Aorta (tissue), 5 donors: Measurements from ENCODE around the gene SORBS1. TPM values are rescaled to one million over a fixed set of nuclear protein-coding genes. Genes with fewer than 3 reads are reported as not detected.
A peak's percentile ranks its signal among the peaks of the same experiment; 100 is the strongest.

ENCODE experiments used
- ATAC-seq: fragments of 200-7000 bp; cut with Tn5 transposase; one replicate; pipeline ENCODE4 v1.9.1; 2022; ENCODE audit warnings: moderate library complexity; ENCODE audit not compliant: low FRiP score
- DNase-seq, 2 donors: peaks; one replicate each; pipeline ENCODE4 v3.0.0-alpha.2; 2020
- H3K27ac ChIP-seq, 2 donors: one replicate each; pipeline ENCODE4 v1.5.1; 2013; ENCODE audit warnings: low read length in 2 of 2, mild to moderate bottlenecking in 2 of 2, moderate library complexity in 2 of 2, control low read depth in 1 of 2, inconsistent platforms in 1 of 2, low read depth in 1 of 2
- H3K27me3 ChIP-seq, 2 donors: one replicate each; pipeline ENCODE4 v1.6.1; 2013; ENCODE audit warnings: control low read depth in 1 of 2, low read length in 1 of 2, mild to moderate bottlenecking in 1 of 2, moderate library complexity in 1 of 2; ENCODE audit not compliant: insufficient read depth in 2 of 2, control insufficient read depth in 1 of 2
- H3K36me3 ChIP-seq, 2 donors: one replicate each; pipeline ENCODE4 v1.6.1; 2013; ENCODE audit warnings: control low read depth in 1 of 2, low read length in 1 of 2, mild to moderate bottlenecking in 1 of 2; ENCODE audit not compliant: insufficient read depth in 2 of 2, control insufficient read depth in 1 of 2
- H3K4me1 ChIP-seq, 2 donors: one replicate each; pipeline ENCODE4 v1.6.1; 2013; ENCODE audit warnings: low read length in 2 of 2, control low read depth in 1 of 2, mild to moderate bottlenecking in 1 of 2, moderate library complexity in 1 of 2; ENCODE audit not compliant: insufficient read depth in 2 of 2, control insufficient read depth in 1 of 2
- H3K4me3 ChIP-seq, 2 donors: one replicate each; pipeline ENCODE4 v1.5.1; 2013; ENCODE audit warnings: low read length in 2 of 2, control low read depth in 1 of 2, mild to moderate bottlenecking in 1 of 2
- H3K9me3 ChIP-seq: one replicate; pipeline ENCODE4 v1.6.1; 2013; ENCODE audit warnings: mild to moderate bottlenecking, low read length; ENCODE audit not compliant: control insufficient read depth
- WGBS, 2 donors: extraction: QIAGEN DNeasy Blood & Tissue Kit; methylation state at CpG; one replicate each; pipeline ENCODE4 v1.1.7; 2013; 5-methylcytosine and 5-hydroxymethylcytosine counted together
- intact Hi-C, 2 donors: fragments of 100-400 bp; cut with DNase I; formaldehyde crosslinking; loops; one replicate each; pipeline versions ENCODE4 v1.14.2 to v1.15.0; 2022
- polyA plus RNA-seq, 2 donors: library from polyadenylated mRNA; stranded (reverse); fragments of 200-250 nt; gene quantifications; one replicate each; pipeline ENCODE4 v1.2.3, GENCODE V29; 2013
- total RNA-seq, 2 donors: library from RNA; stranded (reverse); fragmentation: NEBNext Ultra II Directional; extraction: Animal tissue kit (Norgen Biotek cat#: 25700); gene quantifications; one replicate each; pipeline ENCODE4 v1.2.1, GENCODE V29; 2021
- donor health status: healthy with polysubstance abuse.
- donor health status: Bipolar disorder and iron deficiency.
- donor health status: DM: no; HTN: no; CAD: no.
- donor health status: DM: no; HTN: no; CAD: no.
- donor health status: DM: yes; HTN: yes; CAD: no.

SORBS1 gene
- total and polyA plus RNA-seq, 4 donors: 371 to 1,478 (median 482) TPM

DNA sequence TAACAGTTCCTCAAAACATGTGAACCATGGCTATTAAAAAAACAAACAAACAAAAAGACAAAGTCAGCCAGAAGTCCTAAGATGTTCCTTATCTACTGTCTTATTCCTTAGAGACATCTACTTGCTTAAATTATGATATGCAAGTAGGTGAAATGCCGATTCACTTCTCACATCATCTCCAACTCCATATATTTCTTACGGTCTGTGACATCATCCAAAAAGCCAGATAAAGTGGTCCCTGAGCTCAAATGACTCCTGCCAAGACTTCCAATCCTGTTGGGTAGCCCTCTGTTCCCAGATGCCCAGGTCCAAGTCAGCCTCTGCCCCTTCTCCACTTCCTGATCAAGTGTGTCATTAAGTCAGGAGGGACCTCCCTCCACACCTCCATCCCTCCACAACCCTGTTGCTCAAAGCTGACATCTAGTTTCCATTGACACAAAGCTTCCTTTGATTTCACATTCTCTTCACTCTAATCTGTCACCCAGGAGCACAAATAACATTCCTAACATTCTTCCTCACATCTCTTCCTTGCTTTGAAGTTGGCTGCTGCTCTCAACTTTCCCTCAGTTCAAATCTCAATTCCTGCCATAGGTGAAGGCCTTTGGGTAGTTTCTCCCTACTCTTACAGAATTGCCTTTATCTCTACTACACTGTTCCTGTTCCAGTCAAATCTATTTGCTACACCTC lies 214.3 kb downstream of the SORBS1 start:
- H3K9me3 ChIP-seq: no peaks in the 10 kb centered on the region
- ATAC-seq (no peak), DNase-seq (no peak)
- H3K4me1 ChIP-seq: no peaks in the 10 kb centered on the region
- H3K27ac ChIP-seq: peak overlapping the region; percentile 39 to 40
- no peaks in the 10 kb centered on the region for H3K27me3 ChIP-seq
- WGBS, 2 donors: 49 to 59% methylated on average over 2 of the region's 2 CpGs
- peaks cover 0 to 11% of the 10 kb centered on the region in 2 donors for H3K36me3 ChIP-seq
- intact Hi-C loops: no loop called here
- no peak overlapping the region for H3K4me3 ChIP-seq

DNA sequence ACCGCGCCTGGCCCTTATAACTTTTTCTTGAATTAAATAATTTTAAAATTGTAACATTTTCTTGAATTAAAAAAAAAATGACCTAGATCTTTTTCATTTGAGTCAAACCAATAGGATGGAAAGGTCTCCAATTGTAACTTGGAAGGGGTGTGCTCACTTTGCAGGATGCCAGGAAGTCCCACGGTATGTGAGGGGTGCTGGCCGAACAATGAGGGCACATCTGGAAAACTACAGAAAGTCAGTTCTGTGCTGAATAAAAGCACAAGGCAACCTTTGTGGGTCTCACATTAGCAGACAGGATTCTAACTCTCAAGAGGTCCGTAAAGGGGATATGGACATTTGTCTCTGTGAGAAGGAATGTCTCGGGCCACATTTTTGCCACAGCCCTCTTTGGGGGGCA lies 217.6 kb downstream of the SORBS1 start:
- intact Hi-C loops: no loop called here
- no peak for ATAC-seq
- WGBS, 2 donors: 64 to 69% methylated on average over 6 of the region's 6 CpGs
- H3K4me1 ChIP-seq: no peaks in the 10 kb centered on the region
- peaks cover 0 to 11% of the 10 kb centered on the region in 2 donors for H3K36me3 ChIP-seq
- DNase-seq: no peak
- H3K27me3 ChIP-seq: no peaks in the 10 kb centered on the region
- H3K27ac ChIP-seq: peak overlapping the region in 1 of 2 donors; percentile 41
- H3K4me3 ChIP-seq: no peak overlapping the region
- no peaks in the 10 kb centered on the region for H3K9me3 ChIP-seq

DNA sequence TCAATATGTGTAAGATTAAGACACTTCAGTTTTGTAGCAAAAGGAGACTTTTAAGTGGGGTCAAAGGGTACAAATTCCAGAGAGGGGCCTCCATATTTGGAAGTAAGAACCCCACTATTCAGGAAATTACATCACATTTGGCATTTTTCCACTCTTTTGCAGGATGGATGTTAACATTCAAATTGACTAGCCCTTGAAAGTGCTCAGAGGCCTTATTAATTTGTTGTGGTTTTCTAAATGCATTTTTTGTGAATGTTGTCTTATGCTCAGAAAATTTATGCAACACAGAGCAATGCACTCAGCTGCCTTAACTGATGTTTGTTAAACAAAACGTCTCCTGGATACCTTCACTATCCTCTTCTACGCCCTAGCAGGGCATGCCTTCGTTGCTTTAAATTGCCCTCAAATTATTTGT lies 219.4 kb downstream of the SORBS1 start:
- intact Hi-C loops: no loop called here
- no peak overlapping the region for H3K27ac ChIP-seq
- peaks cover 5 to 11% of the 10 kb centered on the region in 2 donors for H3K36me3 ChIP-seq
- H3K9me3 ChIP-seq: no peaks in the 10 kb centered on the region
- DNase-seq (no peak), ATAC-seq (no peak)
- WGBS, 2 donors: 69 to 70% methylated on average over 3 of the region's 3 CpGs
- no peaks in the 10 kb centered on the region for H3K4me1 ChIP-seq
- H3K4me3 ChIP-seq: no peak overlapping the region
- no peaks in the 10 kb centered on the region for H3K27me3 ChIP-seq

DNA sequence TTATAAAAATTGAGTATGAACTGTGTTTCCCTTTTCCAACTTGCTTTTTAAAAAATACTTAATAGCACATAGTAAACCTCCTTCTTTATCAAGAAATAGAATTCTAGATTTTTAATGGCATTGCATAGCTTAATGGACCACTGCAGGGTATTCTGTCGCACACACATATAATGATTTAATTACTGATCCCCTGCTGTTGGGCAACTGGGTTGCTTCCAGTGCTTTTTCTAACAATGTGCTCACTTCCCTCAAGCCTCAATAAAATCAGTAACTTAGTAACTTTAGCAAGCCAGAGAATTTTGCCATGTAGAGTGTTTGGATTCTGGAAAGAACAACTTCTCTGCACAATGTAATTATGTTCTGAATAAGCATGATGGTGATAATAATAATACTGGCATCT lies 221.3 kb downstream of the SORBS1 start:
- intact Hi-C loops: no loop called here
- Histone ChIP-seq H3K27me3 (no peaks in the 10 kb centered on the region), H3K4me3 (no peak overlapping the region), H3K36me3 (peaks cover 5 to 12% of the 10 kb centered on the region in 2 donors), H3K27ac (no peak overlapping the region), H3K9me3 (no peaks in the 10 kb centered on the region), H3K4me1 (peaks cover 2 to 9% of the 10 kb centered on the region in 2 donors)
- ATAC-seq (no peak), DNase-seq (no peak)
- 93 to 98% methylated on average over 1 of the region's 1 CpG for WGBS, 2 donors

DNA sequence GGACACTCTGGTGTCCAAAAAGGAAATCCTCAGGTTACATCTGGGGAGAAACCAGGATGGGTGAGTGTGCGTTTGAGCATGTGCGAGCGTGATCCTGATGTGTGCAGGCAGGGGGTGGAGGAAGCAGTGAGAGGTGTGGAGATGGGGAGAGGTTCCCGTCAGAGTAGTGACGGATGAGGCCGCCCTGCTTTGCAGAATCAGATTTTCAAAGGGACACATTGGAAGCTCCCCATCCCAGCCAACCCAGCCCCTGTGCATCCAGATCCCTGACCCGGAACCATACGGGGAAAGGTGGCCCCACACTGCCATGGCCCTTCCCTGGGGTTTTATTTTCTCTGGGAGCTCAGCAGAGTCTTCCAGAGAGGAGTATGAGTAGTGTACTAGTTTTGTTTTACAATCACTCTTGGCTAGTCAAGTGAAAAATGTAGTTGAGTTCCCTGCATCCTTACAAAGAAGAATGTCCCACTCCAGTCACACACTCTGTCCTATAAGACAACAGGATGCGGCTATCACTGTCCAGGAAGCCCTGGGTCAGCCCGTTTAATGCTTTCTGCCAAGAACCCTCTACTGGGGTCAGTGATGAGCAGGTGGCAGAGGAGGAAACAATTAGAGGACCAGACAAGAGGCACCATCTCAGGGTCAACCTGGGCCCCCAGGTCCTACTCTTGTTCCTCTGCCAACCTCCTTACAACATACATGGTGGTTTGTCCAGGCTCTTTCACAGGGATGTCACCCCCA lies 223.6 kb downstream of the SORBS1 start:
- no peaks in the 10 kb centered on the region for H3K9me3 ChIP-seq

DNA sequence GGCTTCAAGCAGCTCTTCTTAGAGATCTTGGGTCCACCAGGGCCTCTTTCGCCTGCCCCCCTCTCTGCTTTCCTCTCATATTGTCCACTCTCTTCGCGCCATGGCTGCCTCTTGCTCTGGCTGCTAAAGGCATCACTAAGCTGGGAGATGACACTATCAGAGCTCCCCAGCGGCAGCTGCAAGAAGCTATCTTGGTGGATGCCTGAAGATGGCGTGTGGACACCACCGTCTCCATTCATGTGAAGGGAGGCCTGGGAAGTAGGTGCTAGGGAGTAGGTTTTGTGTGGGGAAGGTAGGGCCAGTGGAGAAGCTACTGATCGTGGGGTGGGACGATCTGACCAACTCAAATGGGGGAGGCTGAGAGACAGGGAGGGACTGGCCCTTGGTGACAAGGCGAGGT lies 224.5 kb downstream of the SORBS1 start:
- WGBS, 2 donors: 93 to 94% methylated on average over 9 of the region's 9 CpGs
- Histone ChIP-seq H3K9me3 (no peaks in the 10 kb centered on the region), H3K36me3 (peaks cover 5 to 10% of the 10 kb centered on the region in 2 donors), H3K4me3 (no peak overlapping the region), H3K4me1 (peaks cover 2 to 12% of the 10 kb centered on the region in 2 donors), H3K27me3 (no peaks in the 10 kb centered on the region), H3K27ac (peak overlapping the region in 1 of 2 donors; percentile 41)
- no peak for ATAC-seq
- no peak for DNase-seq
- intact Hi-C loops: no loop called here

More for the DNA sequence above, 223.6 kb downstream of the SORBS1 start:
- H3K4me1 ChIP-seq: peaks cover 2 to 12% of the 10 kb centered on the region in 2 donors
- peaks cover 5 to 10% of the 10 kb centered on the region in 2 donors for H3K36me3 ChIP-seq
- H3K27ac ChIP-seq: peak overlapping the region in 1 of 2 donors; percentile 27
- DNase-seq (no peak), ATAC-seq (no peak)
- no peaks in the 10 kb centered on the region for H3K27me3 ChIP-seq
- no peak overlapping the region for H3K4me3 ChIP-seq
- WGBS, 2 donors: 78 to 80% methylated on average over 10 of the region's 10 CpGs
- intact Hi-C loops: no loop called here

DNA sequence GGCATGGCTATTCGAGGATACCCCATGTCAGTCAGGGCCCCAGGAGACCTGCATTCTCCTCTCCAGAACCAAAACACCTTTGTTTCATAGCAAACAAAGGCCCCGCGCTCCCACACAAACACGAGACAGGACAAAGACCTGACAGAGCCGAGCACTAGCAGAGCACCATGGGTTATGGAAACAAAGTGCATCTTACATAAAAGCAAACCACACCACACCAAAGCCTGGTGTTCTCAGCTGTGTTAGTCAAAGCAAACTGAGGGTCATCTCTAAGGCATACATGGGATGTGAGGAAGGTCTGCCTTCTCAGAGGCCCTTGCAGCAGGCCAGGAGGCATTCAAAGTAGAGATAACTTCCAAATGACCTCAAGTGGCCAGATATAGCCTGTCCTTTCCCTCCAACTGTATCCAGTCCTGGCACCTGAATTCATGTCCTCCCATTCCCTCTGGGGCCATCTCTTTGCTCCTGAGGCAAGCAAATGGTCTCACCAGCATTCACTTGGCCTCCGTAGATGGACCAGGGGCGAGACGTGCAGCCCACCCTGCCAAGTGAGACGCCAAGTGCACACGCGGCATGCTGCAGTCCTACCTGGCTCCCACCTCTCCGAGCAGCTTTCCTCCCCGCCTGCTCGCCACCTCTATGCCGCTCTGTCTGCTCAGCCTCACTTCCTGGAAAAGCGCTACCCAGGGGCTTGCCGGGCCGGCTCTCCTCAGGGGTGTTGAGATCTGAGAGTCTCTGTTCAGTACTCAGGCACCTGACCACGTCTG lies 225.1 kb downstream of the SORBS1 start:
- H3K36me3 ChIP-seq: peaks cover 6 to 8% of the 10 kb centered on the region in 2 donors
- H3K27me3 ChIP-seq: no peaks in the 10 kb centered on the region
- DNase-seq: no peak
- ATAC-seq: no peak
- H3K9me3 ChIP-seq: no peaks in the 10 kb centered on the region
- intact Hi-C loops: no loop called here
- 88 to 92% methylated on average over 19 of the region's 19 CpGs for WGBS, 2 donors
- H3K4me3 ChIP-seq: no peak overlapping the region
- H3K27ac ChIP-seq: peak overlapping the region in 1 of 2 donors; percentile 41
- peaks cover 2 to 16% of the 10 kb centered on the region in 2 donors for H3K4me1 ChIP-seq

DNA sequence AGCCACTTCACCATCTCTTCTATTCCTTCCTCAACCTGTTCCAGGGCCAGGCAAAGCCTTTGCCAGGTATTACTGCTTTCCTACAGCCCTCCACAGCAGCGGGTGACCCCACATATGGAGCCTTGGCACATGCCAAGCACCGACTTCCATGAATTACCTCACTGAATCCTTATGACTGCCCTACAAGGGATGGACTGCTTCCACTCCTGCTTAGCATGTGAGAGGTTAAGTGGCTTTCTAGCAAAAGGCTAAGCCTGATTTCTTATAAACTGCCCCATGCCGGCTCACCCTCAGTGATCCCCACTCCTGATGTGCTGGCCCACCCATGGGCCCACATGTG lies 226.4 kb downstream of the SORBS1 start:
- WGBS, 2 donors: 15 to 19% methylated on average over 3 of the region's 3 CpGs
- no peak overlapping the region for H3K4me3 ChIP-seq

More for the DNA sequence above, 226.4 kb downstream of the SORBS1 start:
- intact Hi-C loops: no loop called here
- ATAC-seq: peak; percentile 31
- DNase-seq: no peak
- peak overlapping the region; percentile 82 to 88 for H3K27ac ChIP-seq
- H3K27me3 ChIP-seq: no peaks in the 10 kb centered on the region
- H3K9me3 ChIP-seq: no peaks in the 10 kb centered on the region
- H3K36me3 ChIP-seq: peaks cover 8% of the 10 kb centered on the region in 2 donors
- peaks cover 2 to 16% of the 10 kb centered on the region in 2 donors for H3K4me1 ChIP-seq
